ENCODE measurements around the gene THPO. TPM values are rescaled to one million over a fixed set of nuclear protein-coding genes. Genes with fewer than 3 reads are reported as not detected.
A peak's percentile ranks its signal among the peaks of the same experiment; 100 is the strongest.
"Not testable (repeated sequence)": the region's sequence is repeated elsewhere in the genome, so short reads cannot be mapped to it uniquely, and the experiment has no call there.

Gene THPO
- total and polyA plus RNA-seq, 10 donors, result 0.11 to 1.8 (median 0.42) TPM; not detected in 1

DNA sequence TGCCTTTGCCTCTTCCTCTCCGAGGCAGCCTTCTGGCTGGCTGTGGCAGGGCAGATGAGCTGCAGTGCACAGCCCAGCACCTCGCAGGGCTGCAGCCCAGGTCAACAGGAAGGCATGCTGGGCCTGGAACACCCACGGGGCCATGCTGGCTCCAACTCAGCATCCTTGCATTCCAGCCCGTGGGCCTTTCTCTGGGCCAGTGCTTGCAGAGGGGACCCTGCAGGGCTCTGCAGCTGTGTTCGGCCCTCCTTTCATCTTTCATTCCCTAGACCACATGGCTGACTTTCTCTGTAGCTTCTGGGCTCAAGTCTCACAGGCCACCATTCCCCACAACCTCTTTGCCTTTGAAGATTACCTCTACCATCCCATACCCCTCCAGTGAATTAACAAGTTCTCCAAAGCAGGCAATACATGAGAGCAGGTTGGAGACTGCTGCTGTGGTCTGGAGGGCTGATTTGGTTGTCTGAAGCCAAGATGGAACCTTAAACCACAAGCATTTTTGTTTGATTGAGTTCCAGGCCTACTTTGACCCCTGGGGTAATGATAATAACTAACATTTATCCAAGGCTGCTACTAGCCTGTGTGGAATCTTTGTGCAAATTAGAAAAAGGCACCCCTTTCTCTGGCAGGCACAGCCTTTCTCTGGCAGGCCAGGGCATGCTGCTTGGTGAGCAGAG, 34.7 kb downstream of the THPO start:
- H3K4me3 ChIP-seq, result no peak overlapping the region
- no peak overlapping the region for H3K27ac ChIP-seq
- DNase-seq, result no peak
- H3K4me1 ChIP-seq, result peaks cover 0 to 29% (median 15%) of the 10 kb centered on the region in 6 donors
- intact Hi-C loops (cut with DNase I; ENCODE audit: low total_unique reads), result no loop called here
- peaks cover 0 to 48% (median 24%) of the 10 kb centered on the region in 6 donors for H3K36me3 ChIP-seq
- 83 to 95% (median 88%) methylated on average over 5 of the region's 5 CpGs for WGBS, 5 donors
- TF ChIP-seq POLR2A (IDR thresholded peaks at IDR 0.05) (no peak), POLR2AphosphoS5 (IDR thresholded peaks at IDR 0.05) (no peak)
- TF ChIP-seq, protein P1, sequence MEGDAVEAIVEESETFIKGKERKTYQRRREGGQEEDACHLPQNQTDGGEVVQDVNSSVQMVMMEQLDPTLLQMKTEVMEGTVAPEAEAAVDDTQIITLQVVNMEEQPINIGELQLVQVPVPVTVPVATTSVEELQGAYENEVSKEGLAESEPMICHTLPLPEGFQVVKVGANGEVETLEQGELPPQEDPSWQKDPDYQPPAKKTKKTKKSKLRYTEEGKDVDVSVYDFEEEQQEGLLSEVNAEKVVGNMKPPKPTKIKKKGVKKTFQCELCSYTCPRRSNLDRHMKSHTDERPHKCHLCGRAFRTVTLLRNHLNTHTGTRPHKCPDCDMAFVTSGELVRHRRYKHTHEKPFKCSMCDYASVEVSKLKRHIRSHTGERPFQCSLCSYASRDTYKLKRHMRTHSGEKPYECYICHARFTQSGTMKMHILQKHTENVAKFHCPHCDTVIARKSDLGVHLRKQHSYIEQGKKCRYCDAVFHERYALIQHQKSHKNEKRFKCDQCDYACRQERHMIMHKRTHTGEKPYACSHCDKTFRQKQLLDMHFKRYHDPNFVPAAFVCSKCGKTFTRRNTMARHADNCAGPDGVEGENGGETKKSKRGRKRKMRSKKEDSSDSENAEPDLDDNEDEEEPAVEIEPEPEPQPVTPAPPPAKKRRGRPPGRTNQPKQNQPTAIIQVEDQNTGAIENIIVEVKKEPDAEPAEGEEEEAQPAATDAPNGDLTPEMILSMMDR (IDR thresholded peaks at IDR 0.05 in 8 of 11, conservative IDR thresholded peaks at IDR 0.05 in 3 of 11), result no peak
- H3K9me3 ChIP-seq, result no peaks in the 10 kb centered on the region
- peaks cover 0 to 4% (median 0%) of the 10 kb centered on the region in 7 donors for H3K27me3 ChIP-seq (replicated peaks in 1 of 7)

DNA sequence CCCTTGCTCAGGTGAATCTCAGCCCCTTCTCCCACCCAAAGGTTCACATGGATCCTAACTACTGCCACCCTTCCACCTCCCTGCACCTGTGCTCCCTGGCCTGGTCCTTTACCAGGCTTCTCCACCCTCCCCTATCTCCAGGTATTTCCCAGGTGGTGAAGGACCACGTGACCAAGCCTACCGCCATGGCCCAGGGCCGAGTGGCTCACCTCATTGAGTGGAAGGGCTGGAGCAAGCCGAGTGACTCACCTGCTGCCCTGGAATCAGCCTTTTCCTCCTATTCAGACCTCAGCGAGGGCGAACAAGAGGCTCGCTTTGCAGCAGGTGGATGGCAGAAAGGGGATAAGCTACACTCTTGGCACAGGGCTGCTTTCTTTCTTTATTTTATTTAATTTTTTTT, 36.1 kb downstream of the THPO start:
- intact Hi-C loops (cut with DNase I; ENCODE audit: low total_unique reads), result no loop called here
- no peak overlapping the region for H3K4me3 ChIP-seq
- no peak overlapping the region for H3K27ac ChIP-seq
- TF ChIP-seq POLR2AphosphoS5 (IDR thresholded peaks at IDR 0.05), result no peak
- TF ChIP-seq, protein P1 (IDR thresholded peaks at IDR 0.05 in 8 of 11, conservative IDR thresholded peaks at IDR 0.05 in 3 of 11), result no peak
- no peak for TF ChIP-seq POLR2A (IDR thresholded peaks at IDR 0.05)
- H3K27me3 ChIP-seq (replicated peaks in 1 of 7), result peaks cover 0 to 5% (median 0%) of the 10 kb centered on the region in 7 donors
- H3K36me3 ChIP-seq, result peaks cover 0 to 48% (median 24%) of the 10 kb centered on the region in 6 donors
- no peak for DNase-seq
- peaks cover 4 to 43% (median 26%) of the 10 kb centered on the region in 6 donors for H3K4me1 ChIP-seq
- no peaks in the 10 kb centered on the region for H3K9me3 ChIP-seq
- WGBS, 5 donors, result 83 to 99% (median 95%) methylated on average over 7 of the region's 7 CpGs

- Histone ChIP-seq H3K4me1 (peaks cover 8 to 50% (median 30%) of the 10 kb centered on the region in 6 donors), H3K36me3 (peaks cover 0 to 49% (median 26%) of the 10 kb centered on the region in 6 donors)
- WGBS, 5 donors, result 95 to 97% (median 97%) methylated on average over 19 of the region's 19 CpGs
- H3K4me3 ChIP-seq; H3K27ac ChIP-seq; intact Hi-C loops (cut with DNase I; ENCODE audit: low total_unique reads); H3K27me3 ChIP-seq (replicated peaks in 1 of 7); H3K9me3 ChIP-seq; DNase-seq: not testable (repeated sequence)
Measured at GRCh38 chr3:184339451-184340135, 38.4 kb downstream of the THPO start.

DNA sequence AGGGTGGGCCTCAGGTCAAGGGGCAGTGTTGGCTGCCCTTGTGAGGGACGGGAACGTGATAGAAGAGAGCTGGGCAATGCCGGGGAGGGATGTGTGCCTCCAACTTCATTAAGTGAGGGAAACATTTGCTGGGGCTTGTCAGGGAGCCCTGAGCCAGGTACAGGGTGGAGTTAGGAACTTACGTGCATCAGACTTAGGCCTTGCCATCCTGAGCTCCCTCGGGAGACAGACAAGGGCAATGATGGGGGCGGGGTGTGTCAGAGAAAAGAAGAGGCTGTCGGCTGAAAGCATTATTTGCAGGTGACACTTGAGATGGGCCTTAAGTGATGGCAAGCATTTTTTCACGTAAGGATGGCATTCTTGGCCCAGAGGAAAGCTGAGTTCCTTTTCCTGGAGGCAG, 39.0 kb downstream of the THPO start:
- TF ChIP-seq POLR2A (IDR thresholded peaks at IDR 0.05) (no peak), POLR2AphosphoS5 (IDR thresholded peaks at IDR 0.05) (no peak)
- TF ChIP-seq, protein P1 (IDR thresholded peaks at IDR 0.05 in 8 of 11, conservative IDR thresholded peaks at IDR 0.05 in 3 of 11), result no peak
- Histone ChIP-seq H3K9me3 (no peaks in the 10 kb centered on the region), H3K4me1 (peaks cover 8 to 56% (median 31%) of the 10 kb centered on the region in 6 donors), H3K27ac (peak overlapping the region in 1 of 8 donors; percentile 49), H3K4me3 (peak overlapping the region in 1 of 8 donors; percentile 39), H3K27me3 (replicated peaks in 1 of 7) (peaks cover 0 to 5% (median 0%) of the 10 kb centered on the region in 7 donors), H3K36me3 (peaks cover 0 to 49% (median 28%) of the 10 kb centered on the region in 6 donors)
- no peak for DNase-seq
- intact Hi-C loops (cut with DNase I; ENCODE audit: low total_unique reads), result no loop called here
- 76 to 87% (median 82%) methylated on average over 8 of the region's 8 CpGs for WGBS, 5 donors
